SU-DHL-6 (cell line): Measurements from ENCODE around the gene TATDN2.
"Not testable (repeated sequence)": the region's sequence is repeated elsewhere in the genome, so short reads cannot be mapped to it uniquely, and the experiment has no call there.

Experiments
- CTCF ChIP-seq: fragments of 200-600 bp; sonication (generic); IDR thresholded peaks from one replicate; pipeline ENCODE4 v1.5.1; 2017; ENCODE audit warnings: antibody characterized with exemption, mild to moderate bottlenecking, low read length, moderate library complexity; ENCODE audit not compliant: insufficient read depth, poor library complexity, severe bottlenecking
- EZH2phosphoT487 ChIP-seq: fragments of 200-600 bp; sonication (generic), shearing (Covaris generic); conservative IDR thresholded peaks from 2 replicates; pipeline ENCODE4 v1.6.1; 2018; ENCODE audit warnings: mild to moderate bottlenecking, antibody characterized with exemption, low read length, moderate library complexity, mixed read lengths

- not testable (repeated sequence) for TF ChIP-seq CTCF, EZH2phosphoT487
Observed at GRCh38 chr3:10298064-10298463, 49.8 kb downstream of the TATDN2 start.
